H7 (cell line): Measurements from ENCODE around the gene TMEM140. TPM values are rescaled to one million over a fixed set of nuclear protein-coding genes. Genes with fewer than 3 reads are reported as not detected.
"Not testable (repeated sequence)": the region's sequence is repeated elsewhere in the genome, so short reads cannot be mapped to it uniquely, and the experiment has no call there.

Experiments
- DNase-seq: peaks from one replicate; pipeline ENCODE4 v3.0.0; 2012
- H3K27me3 ChIP-seq: 2 replicates; pipeline ENCODE4 v1.6.0; 2011; ENCODE audit warnings: mild to moderate bottlenecking, low read length; ENCODE audit not compliant: control insufficient read depth, insufficient read depth
- H3K36me3 ChIP-seq: replicated peaks from 2 replicates; pipeline ENCODE4 v1.5.1; 2011; ENCODE audit warnings: low read length; ENCODE audit not compliant: control insufficient read depth, insufficient read depth
- H3K4me3 ChIP-seq: 2 replicates; pipeline ENCODE4 v1.5.1; 2011; ENCODE audit warnings: low read depth, mild to moderate bottlenecking, control low read depth, low read length, moderate library complexity; ENCODE audit not compliant: insufficient read depth
- total RNA-seq: library from RNA; depleted of rRNA; stranded (reverse); fragments of >200 nt; shearing (Covaris generic); gene quantifications from 2 replicates; pipeline ENCODE4 v1.2.3, GENCODE V29; 2014; rRNA removed

The TMEM140 gene
- not detected in 2 replicates for total RNA-seq

DNA sequence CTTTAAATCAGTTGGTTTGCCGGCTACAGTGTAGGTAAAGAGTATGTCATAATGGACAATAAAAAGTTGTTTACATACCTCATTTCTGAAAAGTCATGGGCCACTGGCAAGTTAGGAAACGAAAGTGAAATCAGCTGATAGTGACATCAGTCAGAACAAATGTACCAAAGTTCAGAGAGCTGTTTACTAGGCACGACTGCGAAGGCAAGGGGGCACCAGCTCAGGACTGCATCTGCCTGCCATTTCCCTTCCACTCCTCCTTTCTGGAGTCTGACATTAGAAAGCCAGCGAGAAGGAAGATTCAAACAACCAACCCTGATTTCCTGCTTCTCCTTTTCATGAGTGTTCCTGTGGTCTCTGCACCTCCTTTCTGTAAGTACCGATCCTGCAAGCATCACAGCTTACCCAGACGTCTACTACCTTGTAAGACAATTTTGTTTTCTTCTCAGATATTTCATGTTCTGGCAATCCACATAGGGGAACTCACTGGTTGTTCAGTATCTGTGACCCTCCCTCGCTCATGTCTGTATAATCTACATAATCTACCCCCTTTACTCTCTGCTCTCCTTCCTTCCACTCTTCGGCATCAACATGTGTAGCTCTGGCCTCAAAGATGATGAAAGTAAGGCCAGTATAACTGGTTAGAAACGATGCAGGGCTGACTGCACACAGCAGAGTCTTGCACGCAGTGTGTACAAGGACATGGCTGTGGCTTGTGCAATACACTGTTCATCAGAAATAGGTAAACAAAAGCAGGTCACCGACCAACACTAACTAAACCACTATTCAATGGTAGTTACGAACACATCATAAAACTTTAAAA is at the start of gene TMEM140:
Gene TMEM140, plus strand, starts transcription at position 174 of the 823 bp plus-strand sequence. CDS start 16,370 bp downstream, outside the sequence.
- no peak within 1 kb of the TSS for H3K4me3 ChIP-seq
- no peaks in the 10 kb centered on the region for H3K36me3 ChIP-seq
- H3K27me3 ChIP-seq, result no peaks in the 10 kb centered on the region

GRCh38 chr7:135098391-135098790 is 49.5 kb upstream of the TMEM140 start:
- DNase-seq, result no peak
- H3K27me3 ChIP-seq, result no peaks in the 10 kb centered on the region
- no peak overlapping the region for H3K4me3 ChIP-seq
- H3K36me3 ChIP-seq, result no peaks in the 10 kb centered on the region

More for the DNA sequence above, at the start of gene TMEM140:
- DNase-seq, result no peak

GRCh38 chr7:135100856-135101255 is 47.0 kb upstream of the TMEM140 start:
- Histone ChIP-seq H3K36me3 (no peaks in the 10 kb centered on the region), H3K4me3 (no peak overlapping the region), H3K27me3 (no peaks in the 10 kb centered on the region)
- no peak for DNase-seq

DNA sequence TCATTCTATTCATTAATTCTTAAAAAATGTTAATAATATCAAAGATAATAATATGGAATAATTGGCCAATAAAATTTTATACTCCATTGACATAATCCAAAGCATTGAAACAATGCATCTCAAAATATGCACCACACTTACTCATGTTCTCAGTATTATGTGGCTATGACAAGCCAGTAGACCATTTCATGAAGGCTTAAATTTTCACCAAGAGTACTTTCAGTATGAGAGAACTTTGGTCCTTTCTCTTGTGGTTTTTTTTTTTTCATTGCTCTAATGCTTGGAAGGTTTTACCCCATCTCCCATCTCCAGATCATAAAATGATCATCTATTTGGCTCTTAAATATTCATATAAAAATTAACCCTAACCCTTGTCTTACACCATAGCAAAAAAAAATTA is 45.5 kb upstream of the TMEM140 start:
- DNase-seq, result no peak
- Histone ChIP-seq H3K4me3 (no peak overlapping the region), H3K36me3 (no peaks in the 10 kb centered on the region), H3K27me3 (no peaks in the 10 kb centered on the region)

DNA sequence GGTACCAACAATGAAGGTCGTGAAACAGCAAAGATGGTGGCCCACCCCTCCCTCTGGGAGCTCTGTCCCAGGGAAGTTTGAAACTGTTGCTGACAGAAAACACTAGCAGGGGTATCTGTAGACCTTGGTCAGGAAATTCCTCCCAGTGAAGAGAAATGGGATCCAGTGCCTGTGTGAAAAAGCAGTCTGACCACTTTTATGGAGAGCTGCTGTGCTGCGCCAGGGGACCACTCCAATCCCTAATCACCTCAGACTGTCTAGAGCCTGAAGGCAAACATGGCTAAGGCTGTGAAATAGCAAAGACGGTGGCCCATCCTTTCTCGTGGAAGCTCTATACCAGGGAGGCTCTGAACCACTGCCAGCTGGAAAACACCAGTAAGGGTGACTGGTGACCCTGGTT is 38.3 kb upstream of the TMEM140 start:
- H3K4me3 ChIP-seq, result no peak overlapping the region
- no peaks in the 10 kb centered on the region for H3K27me3 ChIP-seq
- no peak for DNase-seq
- H3K36me3 ChIP-seq, result no peaks in the 10 kb centered on the region

- H3K4me3 ChIP-seq, result no peak overlapping the region
- DNase-seq, result no peak
- H3K27me3 ChIP-seq, result no peaks in the 10 kb centered on the region
- H3K36me3 ChIP-seq, result no peaks in the 10 kb centered on the region
Measured at GRCh38 chr7:135109976-135110375, 37.9 kb upstream of the TMEM140 start.

GRCh38 chr7:135111379-135111778 is 36.5 kb upstream of the TMEM140 start:
- H3K27me3 ChIP-seq, result no peaks in the 10 kb centered on the region
- no peak for DNase-seq
- no peaks in the 10 kb centered on the region for H3K36me3 ChIP-seq
- no peak overlapping the region for H3K4me3 ChIP-seq

- H3K4me3 ChIP-seq, result no peak overlapping the region
- H3K27me3 ChIP-seq, result no peaks in the 10 kb centered on the region
- no peaks in the 10 kb centered on the region for H3K36me3 ChIP-seq
- no peak for DNase-seq
Measured at GRCh38 chr7:135114622-135115021, 33.2 kb upstream of the TMEM140 start.

- Histone ChIP-seq H3K4me3 (no peak overlapping the region), H3K27me3 (no peaks in the 10 kb centered on the region), H3K36me3 (no peaks in the 10 kb centered on the region)
- no peak for DNase-seq
Measured at GRCh38 chr7:135117096-135117495, 30.8 kb upstream of the TMEM140 start.

- no peak for DNase-seq
- Histone ChIP-seq H3K36me3 (no peaks in the 10 kb centered on the region), H3K27me3 (no peaks in the 10 kb centered on the region), H3K4me3 (no peak overlapping the region)
Measured at GRCh38 chr7:135121868-135122267, 26.0 kb upstream of the TMEM140 start.

DNA sequence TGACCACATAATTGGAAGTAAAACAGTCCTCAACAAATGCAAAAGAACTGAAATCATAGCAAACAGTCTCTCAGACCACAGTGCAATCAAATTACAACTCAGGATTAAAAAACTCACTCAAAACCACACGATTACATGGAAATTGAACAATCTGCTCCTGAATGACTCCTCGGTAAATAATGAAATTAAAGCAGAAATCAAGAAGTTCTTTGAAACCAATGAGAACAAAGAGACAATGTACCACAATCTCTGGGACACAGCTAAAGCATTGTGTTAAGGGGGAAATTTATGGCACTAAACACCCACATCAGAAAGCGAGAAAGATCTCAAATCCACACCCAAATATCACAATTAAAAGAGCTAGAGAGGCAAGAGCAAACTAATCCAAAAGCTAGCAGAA is 23.2 kb upstream of the TMEM140 start:
- H3K36me3 ChIP-seq, DNase-seq, H3K4me3 ChIP-seq, H3K27me3 ChIP-seq: not testable (repeated sequence)

GRCh38 chr7:135128931-135129330 is 18.9 kb upstream of the TMEM140 start:
- no peak for DNase-seq
- Histone ChIP-seq H3K27me3 (no peaks in the 10 kb centered on the region), H3K36me3 (no peaks in the 10 kb centered on the region), H3K4me3 (no peak overlapping the region)

- H3K27me3 ChIP-seq, result no peaks in the 10 kb centered on the region
- no peak for DNase-seq
- no peaks in the 10 kb centered on the region for H3K36me3 ChIP-seq
Measured at GRCh38 chr7:135129579-135129978, 18.3 kb upstream of the TMEM140 start.

GRCh38 chr7:135143885-135144668 is 3.8 kb upstream of the TMEM140 start:
- no peaks in the 10 kb centered on the region for H3K27me3 ChIP-seq
- H3K36me3 ChIP-seq, result no peaks in the 10 kb centered on the region
- DNase-seq, result no peak
- H3K4me3 ChIP-seq, result no peak overlapping the region

More at GRCh38 chr7:135129579-135129978, 18.3 kb upstream of the TMEM140 start:
- no peak overlapping the region for H3K4me3 ChIP-seq

DNA sequence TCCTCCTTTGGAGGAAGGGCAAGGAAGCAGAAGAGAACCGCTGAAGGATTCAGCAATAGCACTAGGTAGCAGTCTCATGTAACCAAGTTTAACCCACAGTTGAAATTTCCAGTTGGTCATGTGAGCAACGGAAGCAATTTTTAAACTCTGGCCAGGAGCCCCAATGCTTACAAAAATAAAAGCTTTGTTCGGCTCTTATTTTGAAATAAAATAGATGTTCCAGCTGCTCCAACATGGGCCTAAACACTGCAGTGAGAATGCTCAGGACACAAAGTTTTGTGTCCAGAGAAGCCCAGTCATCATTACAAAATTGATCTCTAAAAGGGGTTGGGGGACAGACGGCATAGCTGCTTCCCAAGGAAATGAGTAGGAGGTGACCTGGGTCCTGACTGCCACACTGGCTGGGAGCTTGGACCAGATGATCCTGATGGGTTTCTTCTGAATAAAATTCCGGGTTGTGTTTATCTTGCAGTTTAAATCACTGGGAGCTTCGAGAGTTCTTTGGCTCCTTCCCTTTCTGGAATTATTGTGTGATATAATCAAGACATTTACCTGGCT is 452 bp upstream of the TMEM140 start:
- peak; percentile 2 for DNase-seq
- H3K4me3 ChIP-seq, result no peak overlapping the region
- no peaks in the 10 kb centered on the region for H3K27me3 ChIP-seq
- no peaks in the 10 kb centered on the region for H3K36me3 ChIP-seq
